ENCODE data around the gene RELN.

The RELN gene

GRCh38 chr7:103777440-103777839 is 212.0 kb downstream of the RELN start:
- Histone ChIP-seq H3K27ac (ENCODE audit: low read depth, low read length, poor library complexity, severe bottlenecking) (no peak overlapping the region), H3K9ac (ENCODE audit: low read length) (no peak overlapping the region), H3K4me3 (ENCODE audit: low read depth, low read length, poor library complexity, severe bottlenecking) (no peak overlapping the region), H3K9me3 (ENCODE audit: low read length) (no peaks in the 10 kb centered on the region), H2AFZ (ENCODE audit: low read length) (no peak overlapping the region), H3K4me2 (ENCODE audit: low read length) (no peak overlapping the region), H3K79me2 (ENCODE audit: insufficient read depth, low read length) (no peaks in the 10 kb centered on the region), H3K9me2 (ENCODE audit: low read depth, low read length) (no peaks in the 10 kb centered on the region), H3K36me3 (ENCODE audit: insufficient read depth, low read length) (no peaks in the 10 kb centered on the region), H3K27me3 (ENCODE audit: insufficient read depth, low read length) (no peaks in the 10 kb centered on the region), H3F3A (ENCODE audit: insufficient read depth, low read length) (no peaks in the 10 kb centered on the region), H3K4me1 (ENCODE audit: insufficient read depth, low read length, severe bottlenecking) (no peaks in the 10 kb centered on the region), H4K20me1 (ENCODE audit: insufficient read depth, low read length) (no peaks in the 10 kb centered on the region)
- TF ChIP-seq CTCF (IDR thresholded peaks at IDR 0.05; ENCODE audit: low read length) (no peak), EZH2 (IDR thresholded peaks at IDR 0.05; ENCODE audit: borderline replicate concordance, low read length) (no peak)

- Histone ChIP-seq H4K20me1 (ENCODE audit: insufficient read depth, low read length) (no peaks in the 10 kb centered on the region), H3F3A (ENCODE audit: insufficient read depth, low read length) (no peaks in the 10 kb centered on the region), H3K36me3 (ENCODE audit: insufficient read depth, low read length) (no peaks in the 10 kb centered on the region), H2AFZ (ENCODE audit: low read length) (no peak overlapping the region), H3K4me1 (ENCODE audit: insufficient read depth, low read length, severe bottlenecking) (no peaks in the 10 kb centered on the region), H3K79me2 (ENCODE audit: insufficient read depth, low read length) (no peaks in the 10 kb centered on the region), H3K9ac (ENCODE audit: low read length) (no peak overlapping the region), H3K4me2 (ENCODE audit: low read length) (no peak overlapping the region), H3K9me2 (ENCODE audit: low read depth, low read length) (no peaks in the 10 kb centered on the region), H3K9me3 (ENCODE audit: low read length) (no peaks in the 10 kb centered on the region), H3K4me3 (ENCODE audit: low read depth, low read length, poor library complexity, severe bottlenecking) (no peak overlapping the region), H3K27me3 (ENCODE audit: insufficient read depth, low read length) (no peaks in the 10 kb centered on the region), H3K27ac (ENCODE audit: low read depth, low read length, poor library complexity, severe bottlenecking) (no peak overlapping the region)
- no peak for TF ChIP-seq EZH2 (IDR thresholded peaks at IDR 0.05; ENCODE audit: borderline replicate concordance, low read length)
- TF ChIP-seq CTCF (IDR thresholded peaks at IDR 0.05; ENCODE audit: low read length) = no peak
These were observed 215.7 kb downstream of the RELN start for GRCh38 chr7:103773726-103774125.

GRCh38 chr7:103772171-103772773 is 217.2 kb downstream of the RELN start:
- H3K27ac ChIP-seq (ENCODE audit: low read depth, low read length, poor library complexity, severe bottlenecking) = no peak overlapping the region
- H3F3A ChIP-seq (ENCODE audit: insufficient read depth, low read length) = no peaks in the 10 kb centered on the region
- no peaks in the 10 kb centered on the region for H3K9me3 ChIP-seq (ENCODE audit: low read length)
- H4K20me1 ChIP-seq (ENCODE audit: insufficient read depth, low read length) = no peaks in the 10 kb centered on the region
- H3K9me2 ChIP-seq (ENCODE audit: low read depth, low read length) = no peaks in the 10 kb centered on the region
- no peak overlapping the region for H3K4me2 ChIP-seq (ENCODE audit: low read length)
- no peaks in the 10 kb centered on the region for H3K4me1 ChIP-seq (ENCODE audit: insufficient read depth, low read length, severe bottlenecking)
- H3K4me3 ChIP-seq (ENCODE audit: low read depth, low read length, poor library complexity, severe bottlenecking) = no peak overlapping the region
- H3K27me3 ChIP-seq (ENCODE audit: insufficient read depth, low read length) = no peaks in the 10 kb centered on the region
- TF ChIP-seq CTCF (IDR thresholded peaks at IDR 0.05; ENCODE audit: low read length) = no peak
- no peak for TF ChIP-seq EZH2 (IDR thresholded peaks at IDR 0.05; ENCODE audit: borderline replicate concordance, low read length)
- H2AFZ ChIP-seq (ENCODE audit: low read length) = no peak overlapping the region
- no peaks in the 10 kb centered on the region for H3K36me3 ChIP-seq (ENCODE audit: insufficient read depth, low read length)
- H3K9ac ChIP-seq (ENCODE audit: low read length) = no peak overlapping the region
- H3K79me2 ChIP-seq (ENCODE audit: insufficient read depth, low read length) = no peaks in the 10 kb centered on the region

Data from OCI-LY1 (cell line).